ENCODE results near the gene RAD50.

DNA sequence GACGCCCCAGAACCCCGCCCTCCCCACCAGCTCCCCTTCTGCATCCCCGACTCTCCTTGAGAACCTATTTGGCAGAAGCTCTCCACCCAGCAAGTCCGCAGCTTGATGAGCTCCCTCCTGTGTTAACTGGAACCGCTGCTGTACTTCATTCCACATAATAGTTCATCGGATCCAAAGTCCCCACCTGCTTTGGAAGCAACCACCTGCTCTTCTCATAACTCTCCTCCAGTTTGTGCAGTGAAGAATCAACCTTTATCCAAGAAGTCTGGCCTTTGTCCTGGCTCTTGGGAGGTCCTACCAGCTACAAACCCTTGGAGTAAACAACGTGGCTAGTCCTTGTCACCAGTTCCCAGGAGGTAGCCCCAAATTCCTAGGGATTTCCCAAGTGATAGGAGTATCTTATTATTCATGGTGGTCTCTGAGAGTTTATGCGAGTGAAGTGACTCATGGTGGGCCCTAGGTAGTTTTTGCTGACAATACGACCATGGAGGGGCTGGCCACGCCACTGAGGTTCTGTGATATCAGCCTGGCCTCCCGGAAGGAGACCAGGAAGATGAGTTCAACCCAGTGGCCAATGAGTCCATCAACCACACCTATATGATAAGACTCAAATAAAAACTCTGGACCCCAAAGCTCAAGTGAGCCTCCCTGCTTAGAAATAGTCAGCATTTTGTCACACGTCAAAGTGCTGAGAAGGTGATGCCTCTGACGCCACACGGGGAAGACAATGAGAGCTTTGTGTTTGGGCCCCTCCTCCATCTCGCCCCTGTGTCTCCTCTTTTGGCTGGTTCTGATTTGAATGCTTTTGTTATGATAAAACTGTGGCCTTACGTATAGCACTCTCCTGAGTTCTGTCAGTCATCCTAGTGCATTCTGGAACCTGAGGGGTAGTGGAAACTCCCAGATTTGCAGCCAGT is 113.4 kb downstream of the RAD50 start:
- TF ChIP-seq, protein P1, sequence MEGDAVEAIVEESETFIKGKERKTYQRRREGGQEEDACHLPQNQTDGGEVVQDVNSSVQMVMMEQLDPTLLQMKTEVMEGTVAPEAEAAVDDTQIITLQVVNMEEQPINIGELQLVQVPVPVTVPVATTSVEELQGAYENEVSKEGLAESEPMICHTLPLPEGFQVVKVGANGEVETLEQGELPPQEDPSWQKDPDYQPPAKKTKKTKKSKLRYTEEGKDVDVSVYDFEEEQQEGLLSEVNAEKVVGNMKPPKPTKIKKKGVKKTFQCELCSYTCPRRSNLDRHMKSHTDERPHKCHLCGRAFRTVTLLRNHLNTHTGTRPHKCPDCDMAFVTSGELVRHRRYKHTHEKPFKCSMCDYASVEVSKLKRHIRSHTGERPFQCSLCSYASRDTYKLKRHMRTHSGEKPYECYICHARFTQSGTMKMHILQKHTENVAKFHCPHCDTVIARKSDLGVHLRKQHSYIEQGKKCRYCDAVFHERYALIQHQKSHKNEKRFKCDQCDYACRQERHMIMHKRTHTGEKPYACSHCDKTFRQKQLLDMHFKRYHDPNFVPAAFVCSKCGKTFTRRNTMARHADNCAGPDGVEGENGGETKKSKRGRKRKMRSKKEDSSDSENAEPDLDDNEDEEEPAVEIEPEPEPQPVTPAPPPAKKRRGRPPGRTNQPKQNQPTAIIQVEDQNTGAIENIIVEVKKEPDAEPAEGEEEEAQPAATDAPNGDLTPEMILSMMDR (IDR thresholded peaks at IDR 0.05; ENCODE audit: low read depth, low read length): no peak
- TF ChIP-seq, protein P2, sequence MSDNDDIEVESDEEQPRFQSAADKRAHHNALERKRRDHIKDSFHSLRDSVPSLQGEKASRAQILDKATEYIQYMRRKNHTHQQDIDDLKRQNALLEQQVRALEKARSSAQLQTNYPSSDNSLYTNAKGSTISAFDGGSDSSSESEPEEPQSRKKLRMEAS (IDR thresholded peaks at IDR 0.05; ENCODE audit: low read depth, low read length): no peak

All from NB4 (cell line).